NCI-H1436 (cell line): ENCODE measurements around the gene SMURF2.
A peak's percentile ranks its signal among the peaks of the same experiment; 100 is the strongest.
"Not testable (repeated sequence)": the region's sequence is repeated elsewhere in the genome, so short reads cannot be mapped to it uniquely, and the experiment has no call there.

Experiments
- DNase-seq: peaks from one replicate; lab custom pipeline; 2025; lab: John Stamatoyannopoulos, UW

The SMURF2 gene

GRCh38 chr17:64661976-64662773, at the start of gene SMURF2:
SMURF2 (minus strand) TSS chr17:64662307; CDS start chr17:64661880, 427 bp downstream.
- DNase-seq, result peak; percentile 78

DNA sequence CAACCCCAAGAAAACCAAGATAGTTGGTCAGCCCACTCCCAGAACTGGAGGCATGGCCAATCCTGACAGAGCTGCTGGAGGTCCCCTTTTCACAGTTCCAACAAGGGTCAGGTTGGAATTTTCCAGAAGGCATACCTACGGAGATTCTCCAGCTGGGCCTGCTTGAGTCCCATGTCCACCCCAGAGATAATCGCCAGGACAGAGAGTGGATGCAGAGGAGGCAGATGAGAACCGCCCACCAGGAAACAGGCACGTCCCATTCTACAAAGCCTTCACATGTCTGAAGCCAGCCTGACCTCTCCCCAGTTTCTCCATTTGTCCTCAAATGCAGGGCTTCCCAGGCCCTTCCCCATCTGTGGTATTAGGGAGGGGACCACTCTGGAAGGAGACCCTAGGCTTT, 47.4 kb upstream of the SMURF2 start:
- DNase-seq, result no peak

DNA sequence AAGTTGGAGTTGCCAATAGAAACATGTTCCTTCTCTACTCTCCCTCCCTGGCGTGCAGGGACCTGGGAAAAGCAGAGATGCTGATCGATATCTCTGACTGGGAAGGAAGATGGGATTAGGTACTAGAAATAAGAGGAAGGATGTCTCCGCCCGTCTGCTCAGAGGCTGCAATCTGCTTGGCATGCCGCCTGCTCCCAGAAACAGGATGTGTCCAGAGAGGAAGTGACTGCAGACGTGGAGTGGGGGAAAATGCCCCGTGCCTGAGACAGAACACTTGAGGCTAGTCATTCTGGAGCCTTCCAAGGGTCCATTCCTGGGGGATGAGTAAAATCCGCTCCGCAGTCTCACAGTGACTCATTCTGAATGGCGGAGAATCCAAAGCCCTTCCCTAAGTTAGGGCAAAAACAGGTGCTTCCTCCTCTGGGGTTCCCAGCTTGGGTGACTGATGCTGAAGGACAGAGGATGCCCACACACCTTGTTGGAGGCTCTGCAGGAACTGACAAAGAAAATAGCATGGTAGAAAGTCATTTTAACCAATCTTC, 45.0 kb upstream of the SMURF2 start:
- DNase-seq, result no peak

DNA sequence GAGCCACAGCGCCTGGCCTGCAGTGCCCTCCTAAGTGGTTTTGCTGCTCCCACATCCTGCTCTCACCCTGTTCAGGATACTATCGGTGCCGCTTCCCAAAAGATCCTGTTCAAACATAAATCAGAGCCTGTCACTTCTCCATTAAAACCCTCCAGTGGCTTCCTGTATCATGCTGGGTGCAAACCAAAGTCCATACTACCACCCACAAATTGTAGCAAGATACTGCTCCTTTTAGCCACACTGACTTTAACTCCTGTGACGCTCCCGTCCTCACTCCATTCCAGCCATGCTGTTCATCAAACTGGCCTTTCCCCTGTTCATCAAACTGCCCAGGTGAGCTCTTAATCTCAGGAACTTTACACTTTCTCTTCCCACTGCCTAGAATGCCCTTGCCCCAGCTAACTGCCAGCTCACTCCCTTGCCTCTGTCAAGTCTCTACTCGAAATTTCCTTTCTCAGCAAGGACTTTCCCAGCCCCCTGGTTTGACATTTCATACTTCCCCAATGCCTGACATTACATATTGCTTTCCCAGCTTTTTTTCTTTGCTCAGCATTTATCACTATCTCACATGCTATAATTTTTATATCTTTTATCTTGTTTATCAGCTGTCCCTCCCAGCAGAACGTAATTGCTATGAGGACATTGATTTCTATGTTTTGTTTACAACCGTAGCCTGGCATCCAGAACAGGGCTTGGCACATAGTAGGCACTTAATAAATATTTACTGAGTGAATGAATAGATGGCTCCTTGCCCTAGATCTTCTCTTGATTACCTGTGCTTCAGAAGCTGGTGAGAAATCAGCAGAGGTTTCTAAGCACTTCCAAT, 44.3 kb upstream of the SMURF2 start:
- no peak for DNase-seq

GRCh38 chr17:64702815-64703214, 40.7 kb upstream of the SMURF2 start:
- DNase-seq, result no peak

DNA sequence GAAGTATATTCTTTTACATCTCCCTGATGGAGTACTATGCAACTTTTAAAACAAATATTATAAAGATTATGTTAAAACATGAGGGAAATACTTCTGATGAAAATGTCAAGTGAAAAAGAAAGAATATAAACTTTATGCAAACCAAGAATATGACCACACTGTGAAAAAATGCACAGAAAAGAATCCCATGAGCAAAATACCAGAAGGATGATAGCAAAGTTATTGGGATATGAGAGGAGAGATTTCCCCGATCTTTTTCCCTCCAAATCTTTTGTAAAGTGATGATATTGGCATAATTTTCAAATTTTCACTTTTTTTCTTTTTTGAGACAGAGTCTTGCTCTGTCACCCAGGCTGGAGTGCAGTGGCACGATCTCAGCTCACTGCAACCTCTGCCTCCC, 36.6 kb upstream of the SMURF2 start:
- DNase-seq, result no peak

- DNase-seq, result no peak
These were observed 32.1 kb upstream of the SMURF2 start for GRCh38 chr17:64694207-64694606.

DNA sequence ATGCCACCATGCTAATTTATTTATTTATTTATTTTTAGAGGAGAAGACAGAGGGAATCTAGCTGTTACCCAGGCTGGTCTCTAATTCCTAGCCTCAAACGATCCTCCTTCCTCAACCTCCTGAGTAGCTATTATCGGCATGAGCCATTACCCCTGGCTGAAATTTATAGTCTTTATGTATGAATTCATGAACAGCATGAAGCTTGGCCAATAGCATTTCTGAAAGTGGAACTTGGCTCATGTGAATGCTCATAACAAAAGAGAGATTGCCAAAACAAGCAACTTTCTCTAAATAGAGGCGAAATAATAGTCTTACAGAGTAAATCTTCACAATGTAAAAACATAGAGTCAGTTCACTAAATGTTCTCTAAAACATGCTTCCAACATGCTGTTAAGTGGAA, 30.1 kb upstream of the SMURF2 start:
- DNase-seq, result no peak

GRCh38 chr17:64689106-64689505, 27.0 kb upstream of the SMURF2 start:
- DNase-seq, result no peak

DNA sequence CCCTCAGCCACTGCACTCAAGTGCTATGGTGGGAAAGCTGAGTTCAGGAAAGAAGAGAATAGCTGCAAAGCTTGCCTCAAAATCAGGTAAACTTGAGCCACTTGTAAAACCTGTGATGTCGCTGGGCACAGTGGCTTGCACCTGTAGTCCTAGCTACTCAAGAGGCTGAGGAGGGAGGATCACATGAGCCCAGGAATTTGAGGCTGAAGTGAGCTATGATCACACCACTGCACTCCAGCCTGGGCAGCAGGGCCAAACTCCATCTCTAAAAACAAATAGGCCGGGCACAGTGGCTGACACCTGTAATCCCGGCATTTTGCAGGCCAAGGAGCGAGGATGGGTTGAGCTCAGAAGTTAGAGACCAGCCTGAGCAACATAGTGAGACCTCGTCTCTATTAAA, 26.4 kb upstream of the SMURF2 start:
- DNase-seq, result no peak

GRCh38 chr17:64687961-64688360, 25.9 kb upstream of the SMURF2 start:
- no peak for DNase-seq

- no peak for DNase-seq
These were observed 25.3 kb upstream of the SMURF2 start for GRCh38 chr17:64687376-64687775.

- no peak for DNase-seq
These were observed 24.6 kb upstream of the SMURF2 start for GRCh38 chr17:64686705-64687104.

GRCh38 chr17:64685705-64686104, 23.6 kb upstream of the SMURF2 start:
- DNase-seq, result peak; percentile 75

- no peak for DNase-seq
These were observed 21.7 kb upstream of the SMURF2 start for GRCh38 chr17:64683796-64684195.

DNA sequence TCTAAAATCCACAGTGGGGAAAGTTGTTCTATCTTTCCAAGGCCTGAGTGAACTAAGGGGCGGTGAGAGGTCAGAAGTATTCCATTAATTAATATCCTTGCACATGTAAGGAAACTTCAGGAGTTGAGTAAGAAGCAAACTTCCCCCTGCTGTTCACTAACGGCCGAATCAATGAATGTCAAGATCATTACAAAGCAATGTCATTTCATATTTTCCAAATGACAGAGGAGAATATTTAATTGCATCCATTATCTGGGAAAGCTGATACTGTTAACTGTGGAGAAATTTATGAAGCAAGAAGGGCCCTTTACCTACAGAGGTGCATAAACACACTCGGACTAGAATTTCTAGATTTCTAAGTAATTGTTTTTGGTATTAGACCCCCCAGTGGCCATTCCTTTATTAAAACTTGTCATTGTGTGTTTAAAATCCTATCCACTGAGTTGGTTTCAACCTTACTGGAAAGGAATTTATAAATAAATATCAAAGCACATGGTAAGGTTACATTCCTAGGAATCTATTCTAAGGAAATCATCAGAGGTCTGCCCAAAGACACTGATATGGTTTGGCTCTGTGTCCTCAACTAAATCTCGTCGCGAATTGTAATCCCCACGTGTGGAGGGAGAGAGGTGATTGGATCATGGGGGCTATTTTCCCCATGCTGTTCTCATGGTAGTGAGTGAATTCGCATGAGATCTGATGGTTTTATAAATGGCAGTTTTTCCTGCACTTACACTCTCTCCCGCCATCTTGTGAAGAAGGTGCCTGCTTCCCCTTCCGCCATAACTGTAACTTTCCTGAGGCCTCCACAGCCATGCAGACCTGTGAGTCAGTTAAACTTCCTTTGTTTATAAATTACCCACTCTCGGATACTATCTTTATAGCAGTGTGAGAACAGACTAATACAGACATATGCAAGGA, 20.4 kb upstream of the SMURF2 start:
- DNase-seq, result no peak

- DNase-seq, result no peak
These were observed 17.7 kb upstream of the SMURF2 start for GRCh38 chr17:64679710-64680216.

- DNase-seq, result no peak
These were observed 14.7 kb upstream of the SMURF2 start for GRCh38 chr17:64676763-64677162.

- DNase-seq, result not testable (repeated sequence)
These were observed 8.9 kb upstream of the SMURF2 start for GRCh38 chr17:64670843-64671590.

GRCh38 chr17:64667807-64668721, 6.0 kb upstream of the SMURF2 start:
- not testable (repeated sequence) for DNase-seq
